ENCODE results near the gene AKAP13.

Gene AKAP13

GRCh38 chr15:85707519-85708338 is 327.3 kb downstream of the AKAP13 start:
- peak in 1 of 2 experiments; percentile 48 for DNase-seq (ENCODE audit: low read depth in 1 of 2, low spot score in 1 of 2)
- TF ChIP-seq JUND (IDR thresholded peaks at IDR 0.05; ENCODE audit: low read depth): no peak
- in situ Hi-C loops (cut with HindIII; ENCODE audit: low pct_unique_long_range_greater_than_20kb, low sequenced_read_pairs): no loop called here

GRCh38 chr15:85708402-85708941 is 328.1 kb downstream of the AKAP13 start:
- in situ Hi-C loops (cut with HindIII; ENCODE audit: low pct_unique_long_range_greater_than_20kb, low sequenced_read_pairs): no loop called here
- no peak for TF ChIP-seq JUND (IDR thresholded peaks at IDR 0.05; ENCODE audit: low read depth)
- DNase-seq (ENCODE audit: low read depth in 1 of 2, low spot score in 1 of 2): no peak

GRCh38 chr15:85709250-85709649 is 328.8 kb downstream of the AKAP13 start:
- in situ Hi-C loops (cut with HindIII; ENCODE audit: low pct_unique_long_range_greater_than_20kb, low sequenced_read_pairs): no loop called here
- TF ChIP-seq JUND (IDR thresholded peaks at IDR 0.05; ENCODE audit: low read depth): no peak

GRCh38 chr15:85710340-85710842 is 330.0 kb downstream of the AKAP13 start:
- no peak for TF ChIP-seq JUND (IDR thresholded peaks at IDR 0.05; ENCODE audit: low read depth)
- DNase-seq (ENCODE audit: low read depth in 1 of 2, low spot score in 1 of 2): no peak
- in situ Hi-C loops (cut with HindIII; ENCODE audit: low pct_unique_long_range_greater_than_20kb, low sequenced_read_pairs): no loop called here

More at GRCh38 chr15:85709250-85709649, 328.8 kb downstream of the AKAP13 start:
- no peak for DNase-seq (ENCODE audit: low read depth in 1 of 2, low spot score in 1 of 2)

- TF ChIP-seq JUND (IDR thresholded peaks at IDR 0.05; ENCODE audit: low read depth): no peak
- DNase-seq (ENCODE audit: low read depth in 1 of 2, low spot score in 1 of 2): no peak
- in situ Hi-C loops (cut with HindIII; ENCODE audit: low pct_unique_long_range_greater_than_20kb, low sequenced_read_pairs): no loop called here
Measured at GRCh38 chr15:85711580-85712192, 331.3 kb downstream of the AKAP13 start.

- in situ Hi-C loops (cut with HindIII; ENCODE audit: low pct_unique_long_range_greater_than_20kb, low sequenced_read_pairs): no loop called here
- no peak for TF ChIP-seq JUND (IDR thresholded peaks at IDR 0.05; ENCODE audit: low read depth)
Measured at GRCh38 chr15:85716261-85716660, 335.9 kb downstream of the AKAP13 start.

GRCh38 chr15:85717212-85717611 is 336.8 kb downstream of the AKAP13 start:
- in situ Hi-C loops (cut with HindIII; ENCODE audit: low pct_unique_long_range_greater_than_20kb, low sequenced_read_pairs): no loop called here

More at GRCh38 chr15:85716261-85716660, 335.9 kb downstream of the AKAP13 start:
- no peak for DNase-seq (ENCODE audit: low read depth in 1 of 2, low spot score in 1 of 2)

GRCh38 chr15:85718271-85718971 is 338.0 kb downstream of the AKAP13 start:
- in situ Hi-C loops (cut with HindIII; ENCODE audit: low pct_unique_long_range_greater_than_20kb, low sequenced_read_pairs): no loop called here

More at GRCh38 chr15:85717212-85717611, 336.8 kb downstream of the AKAP13 start:
- DNase-seq (ENCODE audit: low read depth in 1 of 2, low spot score in 1 of 2): no peak
- TF ChIP-seq JUND (IDR thresholded peaks at IDR 0.05; ENCODE audit: low read depth): no peak

GRCh38 chr15:85718981-85719380 is 338.6 kb downstream of the AKAP13 start:
- in situ Hi-C loops (cut with HindIII; ENCODE audit: low pct_unique_long_range_greater_than_20kb, low sequenced_read_pairs): no loop called here
- no peak for TF ChIP-seq JUND (IDR thresholded peaks at IDR 0.05; ENCODE audit: low read depth)
- no peak for DNase-seq (ENCODE audit: low read depth in 1 of 2, low spot score in 1 of 2)

More at GRCh38 chr15:85718271-85718971, 338.0 kb downstream of the AKAP13 start:
- no peak for TF ChIP-seq JUND (IDR thresholded peaks at IDR 0.05; ENCODE audit: low read depth)
- no peak for DNase-seq (ENCODE audit: low read depth in 1 of 2, low spot score in 1 of 2)

- DNase-seq (ENCODE audit: low read depth in 1 of 2, low spot score in 1 of 2): no peak
- in situ Hi-C loops (cut with HindIII; ENCODE audit: low pct_unique_long_range_greater_than_20kb, low sequenced_read_pairs): no loop called here
- no peak for TF ChIP-seq JUND (IDR thresholded peaks at IDR 0.05; ENCODE audit: low read depth)
Measured at GRCh38 chr15:85722374-85723152, 342.2 kb downstream of the AKAP13 start.

GRCh38 chr15:85723960-85724945 is 343.9 kb downstream of the AKAP13 start:
- no peak for TF ChIP-seq JUND (IDR thresholded peaks at IDR 0.05; ENCODE audit: low read depth)
- in situ Hi-C loops (cut with HindIII; ENCODE audit: low pct_unique_long_range_greater_than_20kb, low sequenced_read_pairs): no loop called here
- DNase-seq (ENCODE audit: low read depth in 1 of 2, low spot score in 1 of 2): no peak
